Measurements from ENCODE around the gene APH1B. TPM values are rescaled to one million over a fixed set of nuclear protein-coding genes. Genes with fewer than 3 reads are reported as not detected.

Gene APH1B
- total RNA-seq, 1 experiment from 2014 or later = 20.9 TPM

GRCh38 chr15:63322541-63322940 lies 45.1 kb downstream of the APH1B start:
- Histone ChIP-seq H2BK12ac (ENCODE audit: insufficient read length, low read depth, low read length) (no peak overlapping the region), H3K27me3 (ENCODE audit: insufficient read depth, low read length) (no peaks in the 10 kb centered on the region), H2BK20ac (ENCODE audit: low read depth, low read length, poor library complexity, severe bottlenecking) (no peak overlapping the region), H3K4me1 (ENCODE audit: insufficient read depth, low read length) (0 out of 2 replicates have a peak, but pooled peaks cover 3% of the 10 kb centered on the region), H4K8ac (replicated peaks; ENCODE audit: insufficient read length, low read depth, low read length) (no peak overlapping the region), H2AK5ac (ENCODE audit: insufficient read length, low read length) (no peak overlapping the region), H3K56ac (ENCODE audit: insufficient read length, low read depth, low read length) (no peak overlapping the region), H3K4me2 (ENCODE audit: insufficient read depth, insufficient read length, low read length) (no peak overlapping the region), H4K91ac (ENCODE audit: insufficient read length, low read depth, low read length) (no peak overlapping the region), H3K14ac (ENCODE audit: insufficient read depth, low read length) (no peak overlapping the region), H2AFZ (ENCODE audit: low read length) (no peak overlapping the region), H3K23ac (ENCODE audit: insufficient read length, low read depth, low read length) (no peak overlapping the region), H3K4ac (ENCODE audit: low read depth, low read length) (no peak overlapping the region), H3T11ph (ENCODE audit: low read length) (no peak overlapping the region), H2BK120ac (ENCODE audit: low read depth, low read length, poor library complexity, severe bottlenecking) (no peak overlapping the region), H3K27ac (ENCODE audit: insufficient read length, low read depth, low read length) (no peak overlapping the region), H3K79me1 (ENCODE audit: insufficient read depth, low read depth, low read length, poor library complexity, severe bottlenecking) (no peaks in the 10 kb centered on the region), H3K9me3 (ENCODE audit: control insufficient read depth, low read depth, low read length) (no peaks in the 10 kb centered on the region), H3K18ac (ENCODE audit: insufficient read length, low read depth, low read length) (no peak overlapping the region), H4K5ac (ENCODE audit: insufficient read length, low read depth, low read length) (no peak overlapping the region), H2BK15ac (ENCODE audit: low read depth, low read length) (no peak overlapping the region), H3K23me2 (ENCODE audit: insufficient read length, low read depth, low read length, poor library complexity, severe bottlenecking) (no peaks in the 10 kb centered on the region), H2BK5ac (ENCODE audit: insufficient read length, low read length) (no peak overlapping the region), H3K9ac (ENCODE audit: extremely low read depth, insufficient read length, low read length) (no peak overlapping the region), H4K20me1 (ENCODE audit: control insufficient read depth, insufficient read depth, insufficient read length) (no peaks in the 10 kb centered on the region), H3K79me2 (ENCODE audit: insufficient read depth, low read length) (no peaks in the 10 kb centered on the region)
- peak overlapping the region in 2 of 3 experiments; percentile 24 to 74; a peak in 1 of 7 replicates for H3K27ac Mint-ChIP-seq
- H3K4me1 Mint-ChIP-seq = peaks cover 15 to 17% of the 10 kb centered on the region in 2 experiments
- H3K27me3 Mint-ChIP-seq (ENCODE audit: low read depth) = no peaks in the 10 kb centered on the region
- no peak for DNase-seq
- no peaks in the 10 kb centered on the region; a peak in 1 of 5 replicates for H3K9me3 Mint-ChIP-seq
- no CpG with 5 or more reads among the region's 4 CpGs for WGBS (ENCODE audit: extremely low coverage, insufficient read length, low lambda C conversion rate)
- no peak overlapping the region for H3K4me3 Mint-ChIP-seq
- no peaks in the 10 kb centered on the region for H3K36me3 Mint-ChIP-seq (ENCODE audit: insufficient read depth in 1 of 3, low read depth in 3 of 3)
- no peak for TF ChIP-seq CTCF (conservative IDR thresholded peaks at IDR 0.05)
